Measurements from ENCODE around the gene SPANXN2. TPM values are rescaled to one million over a fixed set of nuclear protein-coding genes. Genes with fewer than 3 reads are reported as not detected.
"Not testable (repeated sequence)": the region's sequence is repeated elsewhere in the genome, so short reads cannot be mapped to it uniquely, and the experiment has no call there.

Gene SPANXN2
- not detected in 2 replicates for total RNA-seq

DNA sequence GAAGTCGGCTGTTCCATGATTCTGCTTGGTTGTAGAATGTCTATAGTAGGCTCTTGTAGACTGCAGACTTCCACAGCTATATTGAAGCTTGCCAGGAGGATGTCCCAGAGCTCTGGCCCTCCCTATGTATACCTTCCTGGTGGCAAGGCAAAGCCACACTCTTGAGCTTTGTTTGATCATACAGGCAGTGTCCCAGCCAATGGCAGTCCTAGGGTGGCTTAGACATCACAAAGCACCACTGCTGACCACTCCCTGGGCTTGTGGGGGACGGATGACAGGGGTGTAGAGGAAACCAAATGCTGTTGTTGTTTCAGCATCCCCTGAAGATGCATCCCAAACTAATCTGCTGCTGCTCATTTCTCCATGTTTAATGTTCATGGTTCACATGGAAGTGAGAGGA, at the start of gene SPANXN2:
SPANXN2 (minus strand) TSS at position 101 of the 400 bp plus-strand sequence; CDS start at position 17, 84 bp downstream.
- DNase-seq: not testable (repeated sequence)

GRCh38 chrX:143768976-143769375, 48.4 kb upstream of the SPANXN2 start:
- DNase-seq: no peak

DNA sequence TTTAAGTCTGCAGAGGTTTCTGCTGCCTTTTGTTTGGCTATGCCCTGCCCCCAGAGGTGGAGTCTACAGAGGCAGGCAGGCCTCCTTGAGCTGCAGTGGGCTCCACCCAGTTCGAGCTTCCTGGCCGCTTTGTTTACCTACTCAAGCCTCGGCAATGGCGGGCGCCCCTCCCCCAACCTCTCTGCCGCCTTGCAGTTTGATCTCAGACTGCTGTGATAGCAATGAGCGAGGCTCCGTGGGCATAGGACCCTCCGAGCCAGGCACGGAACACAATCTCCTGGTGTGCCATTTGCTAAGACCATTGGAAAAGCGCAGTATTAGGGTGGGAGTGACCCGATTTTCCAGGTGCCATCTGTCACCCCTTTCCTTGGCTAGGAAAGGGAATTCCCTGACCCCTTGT, 47.2 kb upstream of the SPANXN2 start:
- not testable (repeated sequence) for DNase-seq

GRCh38 chrX:143757887-143758286, 37.3 kb upstream of the SPANXN2 start:
- DNase-seq: no peak

DNA sequence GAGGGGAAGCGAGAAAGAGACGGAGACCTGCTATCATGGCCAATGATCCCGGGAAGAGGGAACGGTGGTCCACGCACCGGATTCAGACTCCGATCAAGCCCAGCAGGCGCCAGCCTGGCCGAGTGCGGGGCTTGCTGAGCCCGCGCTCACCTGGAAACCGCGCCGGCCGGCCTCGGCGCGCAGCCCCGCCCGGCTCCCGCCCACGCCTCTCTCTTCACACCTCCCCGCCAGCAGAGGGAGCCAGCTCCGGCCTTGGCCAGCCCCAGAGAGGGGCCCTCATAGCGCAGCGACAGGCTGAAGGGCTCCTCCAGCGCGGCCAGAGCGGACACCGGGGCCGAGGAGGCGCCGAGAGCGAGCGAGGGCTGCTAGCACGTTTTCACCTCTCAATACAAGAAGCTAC, 36.8 kb upstream of the SPANXN2 start:
- no peak for DNase-seq

- no peak for DNase-seq
These were observed 33.6 kb upstream of the SPANXN2 start for GRCh38 chrX:143754183-143754582.

GRCh38 chrX:143733866-143734265, 13.3 kb upstream of the SPANXN2 start:
- no peak for DNase-seq

DNA sequence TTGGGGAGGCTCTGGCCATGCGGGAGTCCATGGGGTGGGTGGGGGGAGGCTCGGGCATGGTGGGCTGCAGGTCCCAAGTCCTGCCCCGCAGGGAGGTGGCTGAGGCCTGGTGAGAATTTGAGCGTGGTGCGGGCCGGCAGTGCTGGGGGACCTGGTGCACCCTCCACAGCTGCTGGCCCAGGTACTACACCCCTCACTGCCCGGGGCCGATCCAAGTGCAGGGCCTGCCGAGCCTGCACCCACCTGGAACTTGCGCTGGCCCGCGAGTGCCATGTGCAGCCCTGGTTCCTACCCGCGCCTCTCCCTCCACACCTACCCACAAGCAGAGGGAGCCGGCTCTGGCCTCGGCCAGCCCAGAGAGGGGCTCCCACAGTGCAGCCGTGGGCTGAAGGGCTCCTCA, 5.7 kb upstream of the SPANXN2 start:
- no peak for DNase-seq

GRCh38 chrX:143701460-143701859, 19.1 kb downstream of the SPANXN2 start:
- DNase-seq: no peak

DNA sequence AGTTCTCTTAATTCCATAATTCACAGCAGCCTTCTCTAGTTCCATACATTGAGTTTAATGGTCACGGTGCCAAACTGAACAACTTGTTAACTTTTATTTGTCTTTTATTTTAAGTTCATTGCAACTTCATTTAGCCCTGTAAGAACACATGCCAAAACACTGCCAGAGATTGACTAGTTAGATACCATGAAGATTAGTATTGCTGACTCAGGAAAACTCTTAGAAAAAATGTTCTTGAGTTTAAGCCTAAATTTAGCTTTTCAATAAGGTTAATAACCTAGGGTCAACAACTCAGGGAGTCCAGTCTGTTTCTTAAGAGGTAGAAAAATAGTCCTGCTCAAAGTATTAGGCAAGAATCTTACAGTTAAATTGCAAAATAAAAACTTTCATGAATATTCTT, 25.7 kb downstream of the SPANXN2 start:
- no peak for DNase-seq

DNA sequence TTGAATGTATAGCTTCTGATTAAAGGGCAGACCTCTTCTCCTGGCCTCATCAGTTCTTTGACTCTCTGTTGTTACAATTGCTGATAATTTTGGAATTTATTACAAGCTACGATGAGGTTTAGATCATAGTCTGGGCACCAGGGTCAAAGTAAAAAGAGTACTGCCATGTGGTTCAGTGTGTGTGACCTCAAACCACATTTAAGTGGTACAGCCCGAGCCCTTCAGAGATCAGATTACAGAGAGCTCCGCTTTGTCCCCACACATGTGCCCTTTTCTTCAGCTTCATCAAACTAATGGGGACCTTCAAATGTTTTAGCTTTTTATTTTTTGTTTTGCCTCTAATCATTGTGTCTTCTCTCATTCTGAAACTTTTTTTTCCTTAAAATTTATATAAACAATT, 37.1 kb downstream of the SPANXN2 start:
- no peak for DNase-seq

GRCh38 chrX:143674926-143675325, 45.6 kb downstream of the SPANXN2 start:
- DNase-seq: no peak

GRCh38 chrX:143669395-143669794, 51.2 kb downstream of the SPANXN2 start:
- no peak for DNase-seq

GRCh38 chrX:143664302-143664701, 56.2 kb downstream of the SPANXN2 start:
- DNase-seq: peak; percentile 1

- no peak for DNase-seq
These were observed 56.8 kb downstream of the SPANXN2 start for GRCh38 chrX:143663755-143664154.

Other genes with a start within 250 kb of the SPANXN2 start
- gene SPANXN3, start 203.3 kb downstream of the SPANXN2 start, total RNA-seq: not detected in 2 replicates
- 0.14 and 0.34 TPM in 2 replicates for gene SLITRK4, start 84.7 kb downstream of the SPANXN2 start, total RNA-seq
- gene UBE2NL, start 163.3 kb upstream of the SPANXN2 start, total RNA-seq: not detected in 2 replicates

Measured in dermis blood vessel endothelial cell (primary cell).